GM12878 (cell line): Measurements from ENCODE around the gene SEMA5A. TPM values are rescaled to one million over a fixed set of nuclear protein-coding genes. Genes with fewer than 3 reads are reported as not detected.

ENCODE experiments used
- ATAC-seq: fragments of 200-7000 bp; cut with Tn5 transposase; 3 replicates; pipeline ENCODE4 v1.9.1; 2020; ENCODE audit warnings: mild to moderate bottlenecking, moderate library complexity
- BruUV-seq: library from RNA; stranded (reverse); fragments of 400-500 nt; replicated peaks from 2 replicates; lab custom pipeline; 2021; lab: Mats Ljungman, UMichigan
- CTCF ChIA-PET: fragments of 300-600 bp; sonication (Branson Sonifier 250); formaldehyde crosslinking; extraction: SDS; loops from one replicate; lab custom pipeline; 2021; ENCODE audit warnings: inconsistent platforms; lab: Yijun Ruan, JAX
- POLR2A ChIA-PET: fragments of 350-600 bp; formaldehyde crosslinking; extraction: SDS; loops from one replicate; lab custom pipeline; 2021; ENCODE audit warnings: inconsistent platforms; lab: Charles Lee
- RAD21 ChIA-PET: fragments of 300-600 bp; sonication (Branson Sonifier 250); formaldehyde crosslinking; loops from one replicate; lab custom pipeline; 2023; ENCODE audit warnings: antibody characterized with exemption; ENCODE audit not compliant: unreplicated experiment; lab: Charles Lee
- SMC1A ChIA-PET: fragments of 300-600 bp; sonication (Branson Sonifier 250); formaldehyde crosslinking; loops from one replicate; lab custom pipeline; 2023; ENCODE audit not compliant: unreplicated experiment, uncharacterized antibody; lab: Charles Lee
- DNase-seq: peaks from one replicate; pipeline ENCODE4 v3.0.0-alpha.2; 2011; ENCODE audit warnings: low read depth, low spot score
- FAIRE-seq: peaks from 3 replicates; lab custom pipeline; 2011; peaks lifted over from hg19 to GRCh38; lab: Jason Lieb, UNC
- H2AFZ ChIP-seq: 2 replicates; pipeline ENCODE4 v1.6.0; 2011; ENCODE audit warnings: low read depth, low read length, control low read depth; ENCODE audit not compliant: control insufficient read depth
- H3K27ac ChIP-seq: 2 replicates; pipeline ENCODE4 v1.5.1; 2011; ENCODE audit warnings: control low read depth; ENCODE audit not compliant: control insufficient read depth, insufficient read depth
- H3K27me3 ChIP-seq, 2 experiments: replicated peaks in 1 of 2; 2 replicates each; pipeline versions ENCODE4 v1.6.0 to v1.6.1; 2011; ENCODE audit warnings: low read length in 1 of 2; ENCODE audit not compliant: control insufficient read depth in 2 of 2, insufficient read depth in 2 of 2
- H3K36me3 ChIP-seq, 2 experiments: 2 replicates each; pipeline ENCODE4 v1.5.1; 2011; ENCODE audit warnings: low read length in 1 of 2; ENCODE audit not compliant: control insufficient read depth in 2 of 2, insufficient read depth in 2 of 2
- H3K4me1 ChIP-seq: 2 replicates; pipeline ENCODE4 v1.6.1; 2011; ENCODE audit warnings: mild to moderate bottlenecking, low read length, moderate library complexity, mixed read lengths; ENCODE audit not compliant: control insufficient read depth, insufficient read depth
- H3K4me2 ChIP-seq: 2 replicates; pipeline ENCODE4 v1.6.0; 2011; ENCODE audit warnings: control low read depth; ENCODE audit not compliant: control insufficient read depth, insufficient read depth
- H3K4me3 ChIP-seq: fragments of 200-600 bp; sonication (generic); 2 replicates; pipeline ENCODE4 v1.5.1; 2016
- H3K79me2 ChIP-seq: 2 replicates; pipeline ENCODE4 v1.6.0; 2011; ENCODE audit warnings: low read length; ENCODE audit not compliant: control insufficient read depth, insufficient read depth
- H3K9ac ChIP-seq: 2 replicates; pipeline ENCODE4 v1.8.0; 2011; ENCODE audit warnings: low read length, control low read depth, mixed read lengths; ENCODE audit not compliant: control insufficient read depth, insufficient read depth
- H3K9me3 ChIP-seq: replicated peaks from 3 replicates; pipeline ENCODE4 v1.5.1; 2011; ENCODE audit warnings: mild to moderate bottlenecking, low read length; ENCODE audit not compliant: control insufficient read depth, insufficient read depth
- H4K20me1 ChIP-seq: 2 replicates; pipeline ENCODE4 v1.6.0; 2011; ENCODE audit not compliant: control insufficient read depth, insufficient read depth
- HDGF ChIP-seq: fragments of 450-650 bp; IDR thresholded peaks from 2 replicates; pipeline ENCODE4 v1.6.1; 2016; ENCODE audit warnings: antibody characterized with exemption
- MEF2B ChIP-seq: fragments of 450-650 bp; IDR thresholded peaks from 2 replicates; pipeline ENCODE4 v1.6.1; 2018; ENCODE audit warnings: mild to moderate bottlenecking, moderate library complexity; ENCODE audit not compliant: partially characterized antibody, poor library complexity, severe bottlenecking
- NFIC ChIP-seq: IDR thresholded peaks from 2 replicates; pipeline ENCODE4 v1.6.1; 2012; ENCODE audit warnings: low read depth, mild to moderate bottlenecking, inconsistent platforms, low read length, moderate library complexity
- NFXL1 ChIP-seq: fragments of 450-650 bp; IDR thresholded peaks from 2 replicates; pipeline ENCODE4 v1.6.1; 2017; ENCODE audit warnings: antibody characterized with exemption, mild to moderate bottlenecking, borderline replicate concordance
- NFYA ChIP-seq: IDR thresholded peaks from 2 replicates; pipeline ENCODE4 v1.6.1; 2011; ENCODE audit warnings: low read depth, mild to moderate bottlenecking, low read length, improper control_type of control experiment, borderline replicate concordance
- PML ChIP-seq: IDR thresholded peaks from 2 replicates; pipeline ENCODE4 v1.6.1; 2012; ENCODE audit warnings: low read length, inconsistent platforms
- POU2F2 ChIP-seq: IDR thresholded peaks from 3 replicates; pipeline ENCODE4 v1.6.1; 2011; ENCODE audit warnings: low read depth, mild to moderate bottlenecking, low read length, borderline replicate concordance
- RB1 ChIP-seq: fragments of 450-650 bp; formaldehyde crosslinking; IDR thresholded peaks from 2 replicates; pipeline ENCODE4 v1.6.1; 2017; ENCODE audit warnings: mild to moderate bottlenecking, borderline replicate concordance
- SMARCA5 ChIP-seq: fragments of 450-650 bp; IDR thresholded peaks from 2 replicates; pipeline ENCODE4 v1.6.1; 2017; ENCODE audit warnings: mild to moderate bottlenecking
- SMC3 ChIP-seq: IDR thresholded peaks from 2 replicates; pipeline ENCODE4 v1.6.1; 2011; ENCODE audit warnings: low read length, improper control_type of control experiment, borderline replicate concordance
- SUPT20H ChIP-seq: IDR thresholded peaks from 2 replicates; pipeline ENCODE4 v1.6.1; 2011; ENCODE audit warnings: low read depth, mild to moderate bottlenecking, low read length, moderate library complexity, borderline replicate concordance; ENCODE audit not compliant: control insufficient read depth
- ZBED1 ChIP-seq: IDR thresholded peaks from 2 replicates; pipeline ENCODE4 v1.6.1; 2016; ENCODE audit warnings: borderline replicate concordance
- ZZZ3 ChIP-seq: IDR thresholded peaks from 2 replicates; pipeline ENCODE4 v1.6.1; 2011; ENCODE audit warnings: low read depth; ENCODE audit not compliant: control insufficient read depth, insufficient read length
- in situ Hi-C: fragments of 300-500 bp; cut with MboI; formaldehyde crosslinking; loops from 9 replicates; pipeline ENCODE4 v1.14.3; 2018; ENCODE audit warnings: mixed read lengths
- intact Hi-C: fragments of 100-400 bp; cut with micrococcal nuclease; formaldehyde crosslinking; loops from one replicate; pipeline ENCODE4 v1.14.2; 2022; ENCODE audit not compliant: unreplicated experiment
- polyA plus RNA-seq, 11 experiments: library from polyadenylated mRNA; depleted of rRNA in 4 of 11; unstranded in 6 of 11; stranded (reverse) in 5 of 11; fragments of >200 nt; fragmentation: Nextera tagmentation in 4 of 11; fragmentation: Illumina TruSeq in 1 of 11; extraction: Ambion mirVana in 4 of 11; extraction: Trizol in 1 of 11; gene quantifications; 1 replicate in 1 of 11; 2 replicates in 10 of 11; pipeline versions ENCODE4 v1.2.1 to v1.2.3, GENCODE V29; 2011 to 2016; ENCODE audit warnings: inconsistent platforms in 2 of 11, missing spikeins in 2 of 11, low read depth in 1 of 11
- total RNA-seq, 4 experiments: library from RNA; depleted of rRNA in 3 of 4; stranded (reverse); fragments of >200 nt in 3 of 4; fragmentation: Illumina TruSeq in 1 of 4; extraction: Trizol in 1 of 4; gene quantifications; 2 replicates each; pipeline versions ENCODE4 v1.2.1 to v1.2.3, GENCODE V29; 2013 to 2021
- TF ChIP-seq, protein P1 (sequence below): fragments of 450-650 bp; IDR thresholded peaks from 2 replicates; pipeline ENCODE4 v1.6.1; 2018; ENCODE audit warnings: borderline replicate concordance, mild to moderate bottlenecking; ENCODE audit not compliant: partially characterized antibody
- TF ChIP-seq, protein P2 (sequence below): IDR thresholded peaks from 2 replicates; pipeline ENCODE4 v1.6.1; 2011; ENCODE audit warnings: low read depth, mild to moderate bottlenecking, low read length, moderate library complexity, borderline replicate concordance; ENCODE audit errors: extremely low read depth
- TF ChIP-seq, protein P3 (sequence below): IDR thresholded peaks from 2 replicates; pipeline ENCODE4 v1.6.1; 2011; ENCODE audit warnings: low read depth, low read length, improper control_type of control experiment, borderline replicate concordance
- TF ChIP-seq, protein P4 (sequence below): fragments of 450-650 bp; IDR thresholded peaks from 2 replicates; pipeline ENCODE4 v1.6.1; 2017; ENCODE audit warnings: mild to moderate bottlenecking, low read depth, inconsistent platforms; ENCODE audit not compliant: poor library complexity, severe bottlenecking

The SEMA5A gene
- total and polyA plus RNA-seq, 10 of the 15 experiments (the other 5 are each of a cell fraction or from before 2014, with no cell fraction given): 0.03 to 2.4 (median 0.09) TPM; not detected in 1

DNA sequence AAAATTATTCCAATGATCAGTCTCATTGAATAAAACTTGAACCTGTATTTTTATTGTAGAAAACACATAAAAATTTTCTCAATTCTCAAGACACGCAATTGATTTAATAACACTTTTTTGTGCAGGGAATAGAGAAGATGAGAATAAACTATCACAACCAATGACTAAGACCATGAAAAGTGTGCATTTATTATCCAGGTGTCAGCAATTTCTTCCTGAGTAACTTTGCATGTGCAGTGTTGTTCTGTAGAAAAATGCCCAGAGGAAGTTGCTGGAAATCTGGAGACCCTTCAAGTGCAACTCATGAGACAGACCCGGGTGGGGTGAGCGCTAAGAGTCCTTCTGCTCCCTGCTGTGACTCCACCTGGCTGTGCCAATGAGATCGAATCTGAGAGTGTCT is 405.7 kb downstream of the SEMA5A start (continued):
- TF ChIP-seq, protein P1, sequence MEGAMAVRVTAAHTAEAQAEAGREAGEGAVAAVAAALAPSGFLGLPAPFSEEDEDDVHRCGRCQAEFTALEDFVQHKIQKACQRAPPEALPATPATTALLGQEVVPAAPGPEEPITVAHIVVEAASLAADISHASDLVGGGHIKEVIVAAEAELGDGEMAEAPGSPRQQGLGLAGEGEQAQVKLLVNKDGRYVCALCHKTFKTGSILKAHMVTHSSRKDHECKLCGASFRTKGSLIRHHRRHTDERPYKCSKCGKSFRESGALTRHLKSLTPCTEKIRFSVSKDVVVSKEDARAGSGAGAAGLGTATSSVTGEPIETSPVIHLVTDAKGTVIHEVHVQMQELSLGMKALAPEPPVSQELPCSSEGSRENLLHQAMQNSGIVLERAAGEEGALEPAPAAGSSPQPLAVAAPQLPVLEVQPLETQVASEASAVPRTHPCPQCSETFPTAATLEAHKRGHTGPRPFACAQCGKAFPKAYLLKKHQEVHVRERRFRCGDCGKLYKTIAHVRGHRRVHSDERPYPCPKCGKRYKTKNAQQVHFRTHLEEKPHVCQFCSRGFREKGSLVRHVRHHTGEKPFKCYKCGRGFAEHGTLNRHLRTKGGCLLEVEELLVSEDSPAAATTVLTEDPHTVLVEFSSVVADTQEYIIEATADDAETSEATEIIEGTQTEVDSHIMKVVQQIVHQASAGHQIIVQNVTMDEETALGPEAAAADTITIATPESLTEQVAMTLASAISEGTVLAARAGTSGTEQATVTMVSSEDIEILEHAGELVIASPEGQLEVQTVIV: no peak
- TF ChIP-seq PML: no peak
- TF ChIP-seq SMC3: no peak
- no peak for TF ChIP-seq RB1
- TF ChIP-seq MEF2B: no peak
- no peak for TF ChIP-seq HDGF
- TF ChIP-seq NFYA: no peak
- TF ChIP-seq SUPT20H: no peak

DNA sequence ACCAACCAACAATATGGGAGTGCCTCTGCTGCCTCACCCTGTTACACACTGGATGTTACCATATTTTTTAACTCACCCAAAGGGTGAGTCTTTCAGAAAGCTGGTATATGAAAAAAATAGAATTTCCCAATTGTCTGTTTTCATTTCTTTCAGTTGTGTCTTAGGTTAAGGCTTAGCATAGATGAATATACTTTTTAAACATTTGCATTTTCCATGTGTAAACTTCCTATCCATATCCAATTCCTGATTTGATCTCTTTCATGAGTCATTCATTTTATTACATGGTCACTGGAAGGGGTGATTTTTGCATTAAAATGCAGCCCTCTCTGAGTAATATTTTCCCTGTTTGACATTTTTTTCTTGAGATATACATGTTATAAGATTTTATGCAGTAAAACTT is 406.5 kb downstream of the SEMA5A start:
- ATAC-seq (no peak), FAIRE-seq (no peak), DNase-seq (no peak)
- Histone ChIP-seq H2AFZ (no peak overlapping the region), H3K4me3 (no peak overlapping the region), H4K20me1 (no peaks in the 10 kb centered on the region), H3K4me1 (no peaks in the 10 kb centered on the region), H3K4me2 (no peak overlapping the region), H3K9me3 (no peaks in the 10 kb centered on the region), H3K36me3 (no peaks in the 10 kb centered on the region), H3K79me2 (no peaks in the 10 kb centered on the region), H3K27me3 (no peaks in the 10 kb centered on the region), H3K9ac (no peak overlapping the region), H3K27ac (no peak overlapping the region)
- BruUV-seq: no TSS peak
- SMC1A ChIA-PET: no interaction called here
- CTCF ChIA-PET: no interaction called here
- RAD21 ChIA-PET: no interaction called here
- POLR2A ChIA-PET: no interaction called here
- in situ Hi-C loops (no loop called here), intact Hi-C loops (no loop called here)
- no peak for TF ChIP-seq ZZZ3
- TF ChIP-seq, protein P2, sequence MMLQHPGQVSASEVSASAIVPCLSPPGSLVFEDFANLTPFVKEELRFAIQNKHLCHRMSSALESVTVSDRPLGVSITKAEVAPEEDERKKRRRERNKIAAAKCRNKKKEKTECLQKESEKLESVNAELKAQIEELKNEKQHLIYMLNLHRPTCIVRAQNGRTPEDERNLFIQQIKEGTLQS: no peak
- TF ChIP-seq, protein P3, sequence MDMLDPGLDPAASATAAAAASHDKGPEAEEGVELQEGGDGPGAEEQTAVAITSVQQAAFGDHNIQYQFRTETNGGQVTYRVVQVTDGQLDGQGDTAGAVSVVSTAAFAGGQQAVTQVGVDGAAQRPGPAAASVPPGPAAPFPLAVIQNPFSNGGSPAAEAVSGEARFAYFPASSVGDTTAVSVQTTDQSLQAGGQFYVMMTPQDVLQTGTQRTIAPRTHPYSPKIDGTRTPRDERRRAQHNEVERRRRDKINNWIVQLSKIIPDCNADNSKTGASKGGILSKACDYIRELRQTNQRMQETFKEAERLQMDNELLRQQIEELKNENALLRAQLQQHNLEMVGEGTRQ: no peak
- TF ChIP-seq POU2F2: no peak
- no peak for TF ChIP-seq SMARCA5
- TF ChIP-seq, protein P4, sequence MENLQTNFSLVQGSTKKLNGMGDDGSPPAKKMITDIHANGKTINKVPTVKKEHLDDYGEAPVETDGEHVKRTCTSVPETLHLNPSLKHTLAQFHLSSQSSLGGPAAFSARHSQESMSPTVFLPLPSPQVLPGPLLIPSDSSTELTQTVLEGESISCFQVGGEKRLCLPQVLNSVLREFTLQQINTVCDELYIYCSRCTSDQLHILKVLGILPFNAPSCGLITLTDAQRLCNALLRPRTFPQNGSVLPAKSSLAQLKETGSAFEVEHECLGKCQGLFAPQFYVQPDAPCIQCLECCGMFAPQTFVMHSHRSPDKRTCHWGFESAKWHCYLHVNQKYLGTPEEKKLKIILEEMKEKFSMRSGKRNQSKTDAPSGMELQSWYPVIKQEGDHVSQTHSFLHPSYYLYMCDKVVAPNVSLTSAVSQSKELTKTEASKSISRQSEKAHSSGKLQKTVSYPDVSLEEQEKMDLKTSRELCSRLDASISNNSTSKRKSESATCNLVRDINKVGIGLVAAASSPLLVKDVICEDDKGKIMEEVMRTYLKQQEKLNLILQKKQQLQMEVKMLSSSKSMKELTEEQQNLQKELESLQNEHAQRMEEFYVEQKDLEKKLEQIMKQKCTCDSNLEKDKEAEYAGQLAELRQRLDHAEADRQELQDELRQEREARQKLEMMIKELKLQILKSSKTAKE: no peak
- TF ChIP-seq NFXL1: no peak
- TF ChIP-seq NFIC: no peak
- no peak for TF ChIP-seq ZBED1
